ENCODE data around the gene C19orf25.

DNA sequence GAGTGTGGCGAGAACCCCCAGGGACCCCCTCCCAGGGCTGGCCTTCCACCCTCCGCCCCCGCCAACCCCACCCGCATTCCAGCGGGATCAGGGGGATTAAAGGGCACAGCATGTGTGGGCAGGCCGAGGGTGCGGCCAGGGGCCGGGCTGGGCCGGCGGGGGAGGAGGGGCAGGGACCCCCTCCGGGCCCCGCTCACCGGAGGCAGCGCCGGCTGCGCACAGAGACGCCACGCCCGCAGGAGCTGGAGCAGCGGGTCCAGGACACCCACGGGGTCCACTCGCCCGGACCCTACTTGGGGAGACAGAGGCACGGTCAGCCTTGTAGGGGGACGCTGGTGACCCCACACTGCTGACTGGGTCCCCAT is 31.4 kb upstream of the C19orf25 start:
- TF ChIP-seq, protein P1, sequence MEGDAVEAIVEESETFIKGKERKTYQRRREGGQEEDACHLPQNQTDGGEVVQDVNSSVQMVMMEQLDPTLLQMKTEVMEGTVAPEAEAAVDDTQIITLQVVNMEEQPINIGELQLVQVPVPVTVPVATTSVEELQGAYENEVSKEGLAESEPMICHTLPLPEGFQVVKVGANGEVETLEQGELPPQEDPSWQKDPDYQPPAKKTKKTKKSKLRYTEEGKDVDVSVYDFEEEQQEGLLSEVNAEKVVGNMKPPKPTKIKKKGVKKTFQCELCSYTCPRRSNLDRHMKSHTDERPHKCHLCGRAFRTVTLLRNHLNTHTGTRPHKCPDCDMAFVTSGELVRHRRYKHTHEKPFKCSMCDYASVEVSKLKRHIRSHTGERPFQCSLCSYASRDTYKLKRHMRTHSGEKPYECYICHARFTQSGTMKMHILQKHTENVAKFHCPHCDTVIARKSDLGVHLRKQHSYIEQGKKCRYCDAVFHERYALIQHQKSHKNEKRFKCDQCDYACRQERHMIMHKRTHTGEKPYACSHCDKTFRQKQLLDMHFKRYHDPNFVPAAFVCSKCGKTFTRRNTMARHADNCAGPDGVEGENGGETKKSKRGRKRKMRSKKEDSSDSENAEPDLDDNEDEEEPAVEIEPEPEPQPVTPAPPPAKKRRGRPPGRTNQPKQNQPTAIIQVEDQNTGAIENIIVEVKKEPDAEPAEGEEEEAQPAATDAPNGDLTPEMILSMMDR (IDR thresholded peaks at IDR 0.05): no peak
- TF ChIP-seq POLR2A (IDR thresholded peaks at IDR 0.05): no peak
- TF ChIP-seq POLR2AphosphoS5 (IDR thresholded peaks at IDR 0.05; ENCODE audit: insufficient read depth in 1 of 2, low read depth in 1 of 2): no peak
